SKM-1 (cell line): ENCODE data around the gene CST8.
"Not testable (repeated sequence)": the region's sequence is repeated elsewhere in the genome, so short reads cannot be mapped to it uniquely, and the experiment has no call there.

Source experiments
- DNase-seq: peaks from one replicate; lab custom pipeline; 2025; ENCODE audit not compliant: unreplicated experiment; lab: John Stamatoyannopoulos, UW

The CST8 gene

DNA sequence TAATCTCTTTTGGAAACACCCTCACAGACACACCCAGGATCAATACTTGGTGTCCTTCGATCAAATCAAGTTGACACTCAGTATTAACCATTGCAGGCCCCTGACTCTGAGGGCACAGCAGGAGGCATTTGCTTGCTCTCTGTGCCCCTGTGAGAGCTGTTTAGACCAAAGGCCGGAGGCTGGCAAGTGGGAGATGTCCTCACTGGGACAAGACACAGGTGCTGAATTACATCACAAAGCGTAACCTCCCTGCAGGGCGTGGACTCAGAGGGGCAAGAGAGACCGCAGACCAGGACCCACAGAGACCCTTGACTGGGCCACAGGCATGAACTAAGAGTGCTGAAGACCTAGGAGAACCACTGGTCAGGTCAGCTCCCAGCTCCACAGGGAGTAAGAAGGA, at the start of gene CST8:
Gene CST8 (plus strand): TSS at position 301 of the 400 bp plus-strand sequence. CDS start 551 bp downstream, outside the sequence.
- DNase-seq, result no peak

DNA sequence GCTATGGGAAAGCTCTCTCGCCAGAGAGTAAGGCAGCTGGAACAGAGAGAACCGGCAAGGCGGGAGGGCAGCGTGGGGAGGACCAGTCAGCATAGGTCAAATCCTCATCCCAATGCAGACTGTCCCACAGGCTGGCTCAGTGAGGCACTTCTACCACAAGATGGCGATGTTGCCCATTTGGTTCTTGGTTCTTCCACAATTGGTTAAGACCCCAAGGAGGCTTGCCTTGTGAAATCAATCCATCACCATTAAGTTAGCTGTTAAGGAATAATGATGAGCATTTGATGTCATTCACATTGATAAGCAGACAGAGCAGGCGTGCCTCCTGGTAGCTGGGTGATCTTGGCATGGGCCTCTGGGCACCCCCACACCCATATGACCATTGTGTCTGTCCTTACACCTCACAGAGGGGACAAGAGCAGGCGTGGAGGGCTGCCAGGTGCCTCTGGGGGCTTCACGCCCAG, 49.0 kb upstream of the CST8 start:
- peak; percentile 13 for DNase-seq

DNA sequence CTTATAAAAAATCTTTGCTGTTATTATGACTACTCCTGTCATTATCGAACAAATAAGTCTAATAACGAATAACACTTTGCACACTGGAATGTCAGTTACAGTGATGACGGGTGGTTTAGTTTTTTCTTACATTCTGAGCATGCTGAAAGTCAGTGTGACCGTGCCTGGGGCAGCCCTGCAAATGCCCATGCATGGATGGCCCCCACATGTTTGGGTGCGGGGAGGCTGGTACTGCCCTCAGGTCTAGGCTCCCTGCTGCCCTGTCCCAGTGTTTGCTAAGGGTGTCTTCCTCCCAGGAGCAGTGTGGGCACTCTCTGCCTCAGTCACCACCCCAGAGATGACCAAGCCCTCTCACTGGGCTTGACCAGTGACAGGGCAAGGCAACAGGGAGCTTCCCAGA, 48.5 kb upstream of the CST8 start:
- DNase-seq, result no peak

DNA sequence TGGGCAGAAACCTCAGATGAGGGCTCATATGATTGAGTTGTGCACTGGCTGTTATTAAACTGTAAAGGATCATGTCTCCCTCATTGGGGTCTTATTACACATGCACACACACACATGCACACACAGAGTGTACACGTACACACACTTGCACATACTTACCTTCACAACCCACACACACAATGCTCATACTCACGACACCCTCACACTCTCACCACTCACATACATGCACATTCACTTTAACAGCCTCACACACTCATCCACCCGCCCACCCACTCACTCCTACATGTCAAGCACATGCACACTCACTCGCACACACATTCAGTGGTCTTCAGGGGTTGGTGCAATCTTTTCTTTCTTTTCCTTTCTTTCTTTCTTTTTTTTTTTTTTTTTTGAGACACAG, 46.1 kb upstream of the CST8 start:
- DNase-seq, result no peak

GRCh38 chr20:23445596-23446217, 45.2 kb upstream of the CST8 start:
- no peak for DNase-seq

DNA sequence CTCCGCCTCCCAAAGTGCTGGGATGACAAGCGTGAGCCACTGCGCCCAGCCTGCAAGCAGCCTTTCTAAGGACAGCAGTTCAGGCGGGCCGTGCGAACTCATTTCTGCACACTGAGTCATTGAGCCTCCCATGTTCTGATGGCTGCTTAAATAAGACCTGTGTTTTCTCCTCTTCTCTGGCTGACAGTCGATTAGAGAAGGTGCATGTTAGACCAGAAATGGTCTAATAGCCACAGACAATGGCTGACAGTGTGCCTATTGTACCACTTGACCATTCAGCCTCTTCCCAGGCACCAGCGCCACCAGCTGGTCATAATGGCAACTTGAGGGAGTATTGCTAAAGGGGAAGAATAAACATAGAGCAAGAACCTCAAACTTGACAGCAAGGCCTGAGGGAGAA, 44.4 kb upstream of the CST8 start:
- peak; percentile 8 for DNase-seq

DNA sequence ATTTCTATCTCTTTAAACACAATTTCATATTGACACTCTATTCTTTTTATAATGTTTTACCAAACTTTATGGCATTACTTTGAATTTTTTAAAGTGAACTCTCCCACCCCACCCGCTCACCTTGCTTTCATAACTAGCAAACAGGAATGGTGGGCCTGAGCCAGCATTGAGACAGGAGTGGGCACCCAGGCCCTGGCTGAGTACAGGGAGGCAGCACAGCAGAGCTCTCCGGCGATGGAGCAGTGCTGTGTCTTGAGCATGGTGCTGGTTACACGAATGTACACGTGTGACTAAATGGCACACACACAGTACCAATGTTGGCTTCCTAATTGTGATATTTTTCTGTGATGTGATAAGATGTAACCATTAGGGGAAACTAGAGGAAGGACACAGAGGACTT, 42.8 kb upstream of the CST8 start:
- DNase-seq, result no peak

DNA sequence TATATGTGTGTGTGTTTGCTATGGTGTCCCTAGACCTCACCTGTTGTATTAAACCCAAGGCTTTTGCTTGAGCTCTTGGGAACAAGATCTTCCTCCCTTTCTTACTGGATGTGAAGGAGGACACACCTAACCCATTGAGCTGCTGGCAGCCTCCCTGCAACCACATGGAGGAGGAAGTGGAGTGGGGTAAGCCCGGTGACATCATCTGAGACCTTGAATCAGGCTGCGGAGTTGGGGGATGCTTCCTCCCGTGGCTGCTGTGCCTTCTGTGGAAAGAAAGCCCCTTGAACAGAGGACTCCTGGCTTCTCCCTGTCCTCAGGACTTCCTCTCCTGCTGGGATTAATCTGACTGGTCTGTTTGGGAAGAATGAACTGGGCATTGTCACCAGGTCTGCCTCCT, 41.5 kb upstream of the CST8 start:
- no peak for DNase-seq

DNA sequence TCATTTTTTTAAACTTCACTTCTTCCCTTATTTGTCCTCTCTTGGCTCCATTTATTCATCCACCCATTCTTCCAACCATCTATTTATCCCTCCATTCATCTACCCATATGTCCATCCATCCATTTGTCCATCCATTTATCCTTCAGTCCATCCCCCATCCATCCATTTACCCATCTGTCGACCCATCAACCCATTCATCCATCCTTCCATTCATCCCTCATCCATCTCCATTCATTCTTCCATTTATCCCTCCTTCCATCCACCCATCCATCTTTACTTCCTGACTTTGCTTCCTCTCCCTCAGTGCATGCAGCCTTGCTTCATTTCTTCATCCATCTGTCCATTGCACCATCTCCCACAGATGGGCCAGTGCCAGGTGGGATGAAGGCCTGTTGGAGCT, 40.0 kb upstream of the CST8 start:
- DNase-seq, result no peak

DNA sequence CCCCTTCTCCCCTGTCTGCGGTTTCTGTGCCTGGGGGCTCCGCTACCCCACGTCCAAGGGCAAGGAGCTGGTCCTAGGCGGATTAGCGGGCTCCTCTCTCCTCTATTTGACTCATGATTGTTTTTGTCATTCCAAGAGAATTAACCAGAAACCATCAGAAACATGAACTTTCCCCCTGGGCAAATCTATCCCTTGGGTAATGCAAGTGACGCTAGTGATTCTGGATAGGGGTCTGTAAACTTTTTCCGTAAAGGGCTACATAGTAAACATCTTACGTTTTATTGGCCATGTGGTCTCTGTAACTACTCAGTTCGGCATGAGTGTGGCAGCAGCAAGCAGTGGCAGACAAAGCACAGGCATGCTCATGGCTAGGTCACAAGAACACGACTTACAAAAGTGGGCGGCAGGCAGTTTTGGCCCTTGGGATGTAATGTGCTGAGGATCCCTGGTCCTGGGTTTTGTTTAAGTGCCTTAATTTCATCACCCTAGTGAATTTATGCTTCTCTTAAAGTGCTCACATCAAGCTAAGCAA, 38.9 kb upstream of the CST8 start:
- no peak for DNase-seq

GRCh38 chr20:23452776-23453175, 38.1 kb upstream of the CST8 start, which contains the start of gene CST11:
Gene CST11, minus strand, starts transcription at chr20:23452876. Its CDS starts 65 bp downstream, at chr20:23452811.
- DNase-seq, result no peak

GRCh38 chr20:23453549-23454543, 37.1 kb upstream of the CST8 start:
- DNase-seq, result no peak

- DNase-seq, result no peak
Observed at GRCh38 chr20:23454816-23455215, 36.1 kb upstream of the CST8 start.

DNA sequence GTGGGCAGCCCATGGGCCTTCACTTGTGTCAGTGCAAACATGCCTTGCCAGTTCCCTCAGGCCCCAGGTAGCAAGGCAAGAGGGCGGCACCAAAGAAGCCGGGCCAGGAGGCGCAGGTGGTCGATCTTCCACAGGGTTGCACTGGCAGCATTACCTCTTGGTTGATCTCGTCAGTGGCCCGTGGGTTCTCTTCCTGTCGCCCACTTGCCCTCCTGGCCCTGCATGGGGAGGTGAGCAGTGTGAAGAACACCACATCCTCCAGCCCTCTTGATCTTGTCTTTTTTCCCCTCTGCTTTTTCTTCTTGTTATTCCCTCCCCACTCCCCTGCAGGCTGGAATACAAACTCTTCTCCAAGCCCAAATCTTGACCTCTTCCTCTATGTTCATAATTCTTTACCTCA, 35.3 kb upstream of the CST8 start:
- DNase-seq, result no peak

GRCh38 chr20:23456409-23456808, 34.5 kb upstream of the CST8 start:
- DNase-seq, result no peak

DNA sequence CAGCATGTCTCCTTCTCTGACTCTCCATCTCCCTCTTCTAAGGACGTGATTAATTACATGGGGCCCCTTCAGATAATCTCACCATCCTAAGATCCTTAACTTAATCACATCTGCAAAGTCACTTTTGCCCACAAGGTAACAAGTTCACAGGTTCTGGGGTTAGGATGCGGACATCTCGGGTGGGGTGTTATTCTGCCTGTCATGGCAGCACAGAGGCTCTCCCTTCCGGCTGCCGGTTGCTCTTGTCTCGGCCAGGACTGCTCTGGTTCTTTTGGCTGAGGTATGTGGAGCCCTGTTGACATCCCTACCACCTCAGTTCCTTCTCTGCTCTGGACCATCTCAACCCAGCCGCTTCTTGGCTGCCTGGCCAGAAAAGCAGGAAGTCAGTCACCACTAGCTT, 34.0 kb upstream of the CST8 start:
- DNase-seq, result no peak

GRCh38 chr20:23459461-23460150, 31.3 kb upstream of the CST8 start:
- no peak for DNase-seq

GRCh38 chr20:23461180-23461579, 29.7 kb upstream of the CST8 start:
- no peak for DNase-seq

- not testable (repeated sequence) for DNase-seq
Observed at GRCh38 chr20:23466961-23467360, 24.0 kb upstream of the CST8 start.

DNA sequence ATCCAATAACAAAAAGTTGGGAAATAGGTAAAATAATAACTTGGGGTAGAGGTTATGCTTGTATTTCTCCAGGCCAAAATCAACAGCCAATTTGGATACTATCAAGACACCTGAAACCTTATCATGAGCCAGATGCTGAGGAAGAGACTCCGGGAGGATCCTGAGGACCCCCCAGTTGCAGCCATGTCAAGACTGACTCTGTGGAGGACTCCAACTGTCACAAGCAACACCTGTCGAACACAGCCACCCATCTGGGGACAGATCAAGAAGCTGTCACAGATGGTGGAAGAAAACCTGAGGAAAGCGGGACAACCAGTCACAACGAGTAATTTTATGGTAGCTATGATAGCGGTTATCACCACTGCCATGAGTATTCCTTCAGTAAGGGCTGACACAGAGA, 18.6 kb upstream of the CST8 start:
- DNase-seq, result not testable (repeated sequence)

GRCh38 chr20:23473293-23473692, 17.6 kb upstream of the CST8 start:
- DNase-seq, result not testable (repeated sequence)
